ENCODE results near the gene HDAC4. TPM values are rescaled to one million over a fixed set of nuclear protein-coding genes. Genes with fewer than 3 reads are reported as not detected.

HDAC4 gene
- total RNA-seq, 4 donors from 2014 or later: 51.4 to 107 (median 70.8) TPM

DNA sequence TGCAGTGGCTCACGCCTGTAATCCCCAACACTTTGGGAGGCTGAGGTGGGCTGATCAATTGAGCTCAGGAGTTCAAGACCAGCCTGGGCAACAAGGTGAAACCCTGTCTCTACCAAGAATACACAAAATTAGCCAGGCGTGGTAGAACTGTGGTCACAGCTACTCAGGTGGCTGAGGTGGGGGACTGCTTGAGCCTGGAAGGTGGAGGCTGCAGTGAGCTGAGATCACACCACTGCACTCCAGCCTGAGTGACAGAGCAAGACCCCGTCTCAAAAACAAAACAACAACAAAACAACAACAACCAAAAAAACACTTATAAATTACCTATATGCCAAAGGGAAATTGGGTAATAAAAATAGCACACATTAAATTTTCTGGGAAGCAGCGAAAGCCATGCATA, 141.6 kb downstream of the HDAC4 start:
- no peak overlapping the region for H3K27ac ChIP-seq
- TF ChIP-seq EP300 (IDR thresholded peaks at IDR 0.05) (no peak), POLR2AphosphoS5 (IDR thresholded peaks at IDR 0.05) (no peak), POLR2A (IDR thresholded peaks at IDR 0.05) (no peak)
- TF ChIP-seq, protein P1, sequence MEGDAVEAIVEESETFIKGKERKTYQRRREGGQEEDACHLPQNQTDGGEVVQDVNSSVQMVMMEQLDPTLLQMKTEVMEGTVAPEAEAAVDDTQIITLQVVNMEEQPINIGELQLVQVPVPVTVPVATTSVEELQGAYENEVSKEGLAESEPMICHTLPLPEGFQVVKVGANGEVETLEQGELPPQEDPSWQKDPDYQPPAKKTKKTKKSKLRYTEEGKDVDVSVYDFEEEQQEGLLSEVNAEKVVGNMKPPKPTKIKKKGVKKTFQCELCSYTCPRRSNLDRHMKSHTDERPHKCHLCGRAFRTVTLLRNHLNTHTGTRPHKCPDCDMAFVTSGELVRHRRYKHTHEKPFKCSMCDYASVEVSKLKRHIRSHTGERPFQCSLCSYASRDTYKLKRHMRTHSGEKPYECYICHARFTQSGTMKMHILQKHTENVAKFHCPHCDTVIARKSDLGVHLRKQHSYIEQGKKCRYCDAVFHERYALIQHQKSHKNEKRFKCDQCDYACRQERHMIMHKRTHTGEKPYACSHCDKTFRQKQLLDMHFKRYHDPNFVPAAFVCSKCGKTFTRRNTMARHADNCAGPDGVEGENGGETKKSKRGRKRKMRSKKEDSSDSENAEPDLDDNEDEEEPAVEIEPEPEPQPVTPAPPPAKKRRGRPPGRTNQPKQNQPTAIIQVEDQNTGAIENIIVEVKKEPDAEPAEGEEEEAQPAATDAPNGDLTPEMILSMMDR (IDR thresholded peaks at IDR 0.05): no peak
- no peaks in the 10 kb centered on the region for H3K36me3 ChIP-seq
- DNase-seq (ENCODE audit: low spot score in 2 of 2): no peak
- no peaks in the 10 kb centered on the region for H3K9me3 ChIP-seq
- no peak overlapping the region for H3K4me3 ChIP-seq
- no peaks in the 10 kb centered on the region for H3K27me3 ChIP-seq
- H3K4me1 ChIP-seq: peaks cover 27% of the 10 kb centered on the region
- WGBS: 85% methylated on average over 4 of the region's 4 CpGs

DNA sequence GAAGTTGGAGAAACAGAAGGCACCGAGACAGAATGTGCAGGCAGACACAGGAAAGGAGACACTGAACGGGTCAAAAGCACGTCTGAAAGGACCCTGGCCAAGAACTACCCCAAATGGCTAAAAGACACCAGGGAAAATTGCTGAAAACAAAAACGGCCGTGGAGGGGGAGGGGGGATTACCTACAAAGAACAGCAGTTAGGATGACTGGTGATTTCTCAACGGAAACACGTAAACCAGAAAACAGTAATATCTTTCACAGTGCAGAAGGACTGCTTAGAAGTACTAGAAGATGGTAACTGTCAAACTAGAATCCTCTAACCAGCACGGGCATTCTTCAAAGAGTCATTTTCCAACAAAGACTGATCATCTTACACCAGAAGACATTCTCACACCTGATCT, 142.6 kb downstream of the HDAC4 start:
- Histone ChIP-seq H3K27me3 (no peaks in the 10 kb centered on the region), H3K36me3 (no peaks in the 10 kb centered on the region), H3K4me1 (peaks cover 22% of the 10 kb centered on the region), H3K27ac (no peak overlapping the region), H3K9me3 (no peaks in the 10 kb centered on the region), H3K4me3 (no peak overlapping the region)
- TF ChIP-seq, protein P1 (IDR thresholded peaks at IDR 0.05): no peak
- TF ChIP-seq EP300 (IDR thresholded peaks at IDR 0.05) (no peak), POLR2A (IDR thresholded peaks at IDR 0.05) (no peak), POLR2AphosphoS5 (IDR thresholded peaks at IDR 0.05) (no peak)
- 94% methylated on average over 8 of the region's 8 CpGs for WGBS
- peak; percentile 34 to 55 for DNase-seq (ENCODE audit: low spot score in 2 of 2)

- Histone ChIP-seq H3K4me1 (peaks cover 27% of the 10 kb centered on the region), H3K36me3 (no peaks in the 10 kb centered on the region), H3K27ac (no peak overlapping the region), H3K27me3 (no peaks in the 10 kb centered on the region), H3K9me3 (no peaks in the 10 kb centered on the region), H3K4me3 (no peak overlapping the region)
- DNase-seq (ENCODE audit: low spot score in 2 of 2): peak in 1 of 2 donors; percentile 33
- TF ChIP-seq EP300 (IDR thresholded peaks at IDR 0.05): no peak
- TF ChIP-seq POLR2AphosphoS5 (IDR thresholded peaks at IDR 0.05): no peak
- TF ChIP-seq POLR2A (IDR thresholded peaks at IDR 0.05): no peak
- TF ChIP-seq, protein P1 (IDR thresholded peaks at IDR 0.05): no peak
Measured at GRCh38 chr2:239257511-239257937, 143.3 kb downstream of the HDAC4 start.

GRCh38 chr2:239256350-239256743, 144.5 kb downstream of the HDAC4 start:
- H3K4me1 ChIP-seq: peaks cover 35% of the 10 kb centered on the region
- WGBS: 67% methylated on average over 6 of the region's 6 CpGs
- H3K36me3 ChIP-seq: no peaks in the 10 kb centered on the region
- H3K9me3 ChIP-seq: no peaks in the 10 kb centered on the region
- no peak overlapping the region for H3K27ac ChIP-seq
- H3K4me3 ChIP-seq: no peak overlapping the region
- peak; percentile 37 to 44 for DNase-seq (ENCODE audit: low spot score in 2 of 2)
- TF ChIP-seq, protein P1 (IDR thresholded peaks at IDR 0.05): no peak
- TF ChIP-seq POLR2A (IDR thresholded peaks at IDR 0.05) (no peak), EP300 (IDR thresholded peaks at IDR 0.05) (no peak), POLR2AphosphoS5 (IDR thresholded peaks at IDR 0.05) (no peak)
- H3K27me3 ChIP-seq: no peaks in the 10 kb centered on the region

DNA sequence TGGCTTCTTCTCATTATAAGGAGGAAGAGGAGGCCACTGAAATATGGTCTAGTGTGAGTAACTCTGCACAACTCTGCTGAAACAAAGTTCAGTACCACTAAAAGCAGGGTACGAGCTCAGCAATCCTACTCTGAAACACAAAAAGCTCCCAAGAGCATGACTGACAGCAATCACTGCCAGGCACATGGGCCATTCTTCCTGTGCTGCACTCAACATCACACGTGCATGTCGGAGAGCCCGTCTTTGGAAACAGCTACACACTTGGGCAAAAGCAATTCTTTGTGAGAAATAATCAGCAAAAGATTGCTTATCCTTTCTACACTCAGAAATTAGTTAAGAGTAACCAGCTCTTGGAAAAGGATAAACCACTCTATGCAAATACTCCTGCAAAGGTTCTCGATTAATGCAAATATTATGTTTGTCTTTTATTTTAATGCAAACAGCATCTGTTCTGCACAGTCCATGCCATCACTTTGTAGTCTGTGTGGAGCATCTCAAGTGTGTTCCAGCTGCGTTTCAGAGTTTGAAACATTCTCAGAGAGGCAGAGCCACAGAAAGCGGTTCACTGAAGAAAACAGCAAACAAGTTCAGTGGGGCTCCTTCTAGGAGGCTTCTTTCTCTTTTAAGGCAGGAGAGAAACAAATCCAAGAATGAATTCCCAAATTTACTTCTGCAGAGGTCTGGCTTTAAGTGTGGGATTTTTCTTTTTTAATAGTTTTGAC, 145.0 kb downstream of the HDAC4 start:
- peak; percentile 4 to 31 for DNase-seq (ENCODE audit: low spot score in 2 of 2)
- H3K4me1 ChIP-seq: peaks cover 36% of the 10 kb centered on the region
- H3K36me3 ChIP-seq: no peaks in the 10 kb centered on the region
- no peak for TF ChIP-seq EP300 (IDR thresholded peaks at IDR 0.05)
- TF ChIP-seq, protein P1 (IDR thresholded peaks at IDR 0.05): no peak
- H3K4me3 ChIP-seq: no peak overlapping the region
- 70% methylated on average over 7 of the region's 7 CpGs for WGBS
- H3K27ac ChIP-seq: no peak overlapping the region
- H3K9me3 ChIP-seq: no peaks in the 10 kb centered on the region
- no peaks in the 10 kb centered on the region for H3K27me3 ChIP-seq
